ENCODE measurements around the gene MRFAP1L1.
A peak's percentile ranks its signal among the peaks of the same experiment; 100 is the strongest.
"Not testable (repeated sequence)": the region's sequence is repeated elsewhere in the genome, so short reads cannot be mapped to it uniquely, and the experiment has no call there.

The MRFAP1L1 gene

GRCh38 chr4:6674500-6675149 is 35.0 kb downstream of the MRFAP1L1 start:
- peak overlapping the region; percentile 90 for H3K27ac ChIP-seq

GRCh38 chr4:6673660-6674499 is 35.8 kb downstream of the MRFAP1L1 start:
- H3K4me3 ChIP-seq (ENCODE audit: low read depth, low read length) = peak overlapping the region; percentile 50
- no peak for TF ChIP-seq CTCF (IDR thresholded peaks at IDR 0.05; ENCODE audit: low read depth, low read length)
- peak; percentile 97 for DNase-seq

More at GRCh38 chr4:6674500-6675149, 35.0 kb downstream of the MRFAP1L1 start:
- peak overlapping the region; percentile 50 for H3K4me3 ChIP-seq (ENCODE audit: low read depth, low read length)
- no peaks in the 10 kb centered on the region for H3K27me3 ChIP-seq (ENCODE audit: insufficient read depth, low read depth, severe bottlenecking)
- TF ChIP-seq CTCF (IDR thresholded peaks at IDR 0.05; ENCODE audit: low read depth, low read length) = peak; percentile 77
- peaks cover 2% of the 10 kb centered on the region for H3K9me3 ChIP-seq (ENCODE audit: severe bottlenecking)
- H3K36me3 ChIP-seq = peaks cover 23% of the 10 kb centered on the region
- peak; percentile 54 for DNase-seq

DNA sequence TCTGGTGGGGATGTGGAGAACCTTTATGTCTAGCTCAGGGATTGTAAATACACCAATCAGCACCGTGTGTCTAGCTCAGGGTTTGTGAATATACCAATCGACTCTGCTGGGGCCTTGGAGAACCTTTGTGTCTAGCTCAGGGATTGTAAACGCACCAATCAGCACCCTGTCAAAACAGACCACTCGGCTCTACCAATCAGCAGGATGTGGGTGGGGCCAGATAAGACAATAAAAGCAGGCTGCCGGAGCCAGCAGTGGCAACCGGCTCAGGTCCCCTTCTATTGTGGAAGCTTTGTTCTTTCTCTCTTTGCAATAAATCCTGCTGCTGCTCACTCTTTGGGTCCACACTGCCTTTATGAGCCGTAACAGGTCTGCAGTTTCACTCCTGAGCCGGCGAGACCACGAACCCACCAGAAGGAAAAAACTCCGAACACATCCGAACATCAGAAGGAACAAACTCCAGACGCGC is 36.4 kb downstream of the MRFAP1L1 start:
- H3K9me3 ChIP-seq (ENCODE audit: severe bottlenecking); H3K27me3 ChIP-seq (ENCODE audit: insufficient read depth, low read depth, severe bottlenecking): not testable (repeated sequence)
- H3K36me3 ChIP-seq = peaks cover 23% of the 10 kb centered on the region
- peak; percentile 68 for DNase-seq
- H3K27ac ChIP-seq = peak overlapping the region; percentile 90
- H3K4me3 ChIP-seq (ENCODE audit: low read depth, low read length) = peak overlapping the region; percentile 50

More at GRCh38 chr4:6673660-6674499, 35.8 kb downstream of the MRFAP1L1 start:
- no peaks in the 10 kb centered on the region for H3K27me3 ChIP-seq (ENCODE audit: insufficient read depth, low read depth, severe bottlenecking)
- peak overlapping the region; percentile 90 for H3K27ac ChIP-seq
- H3K36me3 ChIP-seq = peaks cover 23% of the 10 kb centered on the region
- H3K9me3 ChIP-seq (ENCODE audit: severe bottlenecking) = peaks cover 2% of the 10 kb centered on the region

GRCh38 chr4:6672541-6673190 is 37.0 kb downstream of the MRFAP1L1 start:
- not testable (repeated sequence) for H3K4me3 ChIP-seq (ENCODE audit: low read depth, low read length); H3K9me3 ChIP-seq (ENCODE audit: severe bottlenecking); H3K27me3 ChIP-seq (ENCODE audit: insufficient read depth, low read depth, severe bottlenecking); DNase-seq
- peak overlapping the region; percentile 90 for H3K27ac ChIP-seq
- H3K36me3 ChIP-seq = peaks cover 21% of the 10 kb centered on the region

DNA sequence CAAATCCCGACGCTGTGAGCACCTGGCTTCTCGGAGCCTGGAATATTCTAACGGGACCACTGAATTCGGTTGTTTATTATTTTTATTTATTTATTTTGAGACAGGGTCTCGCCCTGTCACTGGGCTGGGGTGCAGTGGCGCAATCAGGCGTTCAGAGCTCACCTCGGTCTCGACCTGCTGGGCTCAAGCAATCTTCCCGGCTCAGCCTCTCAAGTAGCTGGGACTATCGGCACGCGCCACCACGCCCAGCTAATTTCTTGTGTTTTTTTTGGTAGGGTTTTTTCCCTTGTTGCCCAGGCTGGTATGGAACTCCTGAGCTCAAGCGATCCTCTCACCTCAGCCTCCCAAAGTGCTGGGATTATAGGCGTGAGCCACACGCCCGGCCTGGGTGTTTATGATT is 37.5 kb downstream of the MRFAP1L1 start:
- Histone ChIP-seq H3K9me3 (ENCODE audit: severe bottlenecking) (peaks cover 2% of the 10 kb centered on the region), H3K36me3 (peaks cover 20% of the 10 kb centered on the region), H3K27ac (no peak overlapping the region), H3K4me3 (ENCODE audit: low read depth, low read length) (no peak overlapping the region), H3K27me3 (ENCODE audit: insufficient read depth, low read depth, severe bottlenecking) (no peaks in the 10 kb centered on the region)
- no peak for TF ChIP-seq CTCF (IDR thresholded peaks at IDR 0.05; ENCODE audit: low read depth, low read length)
- DNase-seq = no peak

DNA sequence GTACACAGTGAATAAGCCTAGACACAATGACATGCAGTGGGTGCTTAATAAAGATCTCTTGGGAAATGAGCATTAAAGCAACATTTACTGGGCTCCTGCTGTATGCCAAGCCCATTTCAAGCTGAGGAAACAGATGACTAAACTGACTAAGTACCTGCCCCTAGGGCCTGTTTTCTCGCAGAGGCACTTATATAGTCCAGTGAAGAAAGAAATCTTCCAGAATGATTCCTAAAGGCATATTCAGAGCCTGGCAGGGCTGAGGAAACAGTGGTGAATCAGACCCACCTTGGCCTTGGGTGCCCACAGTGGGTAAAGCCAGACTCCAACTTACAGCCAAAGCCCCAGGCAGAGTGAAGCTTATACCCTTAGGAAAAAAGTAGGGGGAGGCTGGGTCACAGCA is 38.0 kb downstream of the MRFAP1L1 start:
- Histone ChIP-seq H3K9me3 (ENCODE audit: severe bottlenecking) (peaks cover 2% of the 10 kb centered on the region), H3K27me3 (ENCODE audit: insufficient read depth, low read depth, severe bottlenecking) (no peaks in the 10 kb centered on the region), H3K36me3 (peaks cover 20% of the 10 kb centered on the region), H3K4me3 (ENCODE audit: low read depth, low read length) (no peak overlapping the region), H3K27ac (no peak overlapping the region)
- TF ChIP-seq CTCF (IDR thresholded peaks at IDR 0.05; ENCODE audit: low read depth, low read length) = no peak
- DNase-seq = no peak
